Right cardiac atrium (tissue), 5 donors: ENCODE data around the gene ZCCHC13. TPM values are rescaled to one million over a fixed set of nuclear protein-coding genes. Genes with fewer than 3 reads are reported as not detected.
"Not testable (repeated sequence)": the region's sequence is repeated elsewhere in the genome, so short reads cannot be mapped to it uniquely, and the experiment has no call there.

Experiments used
- ATAC-seq, 2 donors: fragments of 200-7000 bp; cut with Tn5 transposase; one replicate each; pipeline versions ENCODE4 v1.8.0 to v1.9.1; 2020; ENCODE audit warnings: moderate library complexity in 2 of 2, mild to moderate bottlenecking in 1 of 2
- DNase-seq, 3 donors: peaks; one replicate each; pipeline ENCODE4 v3.0.0-alpha.2; 2020
- H3K27ac ChIP-seq: one replicate; pipeline ENCODE4 v1.5.1; 2013; ENCODE audit warnings: mild to moderate bottlenecking, low read length, control low read depth, moderate library complexity
- H3K27me3 ChIP-seq: one replicate; pipeline ENCODE4 v1.6.1; 2013; ENCODE audit not compliant: control insufficient read depth, insufficient read depth
- H3K4me1 ChIP-seq: one replicate; pipeline ENCODE4 v1.6.1; 2013; ENCODE audit warnings: low read length; ENCODE audit not compliant: control insufficient read depth, insufficient read depth
- H3K4me3 ChIP-seq: one replicate; pipeline ENCODE4 v1.5.1; 2013; ENCODE audit warnings: low read length, control low read depth
- H3K9me3 ChIP-seq: one replicate; pipeline ENCODE4 v1.6.1; 2013; ENCODE audit warnings: low read length; ENCODE audit not compliant: control insufficient read depth
- WGBS: extraction: QIAGEN DNeasy Blood & Tissue Kit; methylation state at CpG from one replicate; pipeline ENCODE4 v1.1.7; 2013; 5-methylcytosine and 5-hydroxymethylcytosine counted together
- intact Hi-C, 4 donors: fragments of 100-400 bp; cut with DNase I; formaldehyde crosslinking; loops; one replicate each; pipeline versions ENCODE4 v1.11.0 to v1.14.0; 2022 to 2023
- polyA plus RNA-seq: library from polyadenylated mRNA; stranded (reverse); fragments of 200-250 nt; gene quantifications from one replicate; pipeline ENCODE4 v1.2.3, GENCODE V29; 2013
- total RNA-seq, 4 donors: library from RNA; stranded (reverse); fragmentation: NEBNext Ultra II Directional; extraction: Animal tissue kit (Norgen Biotek cat#: 25700); gene quantifications; one replicate each; pipeline ENCODE4 v1.2.1, GENCODE V29; 2021
- donor health status: healthy with polysubstance abuse.
- donor health status: DM: no; HTN: yes; CAD: no.
- donor health status: DM: no; HTN: no; CAD: no.
- donor health status: DM: no; HTN: yes; CAD: no; lungs with severe emphysema.
- donor health status: DM: yes; HTN: yes; CAD: no.

Gene ZCCHC13
- total and polyA plus RNA-seq, 5 donors: not detected

- intact Hi-C loops: no loop called here
- Histone ChIP-seq H3K27me3 (no peaks in the 10 kb centered on the region), H3K9me3 (no peaks in the 10 kb centered on the region), H3K4me3 (no peak overlapping the region), H3K4me1 (no peaks in the 10 kb centered on the region), H3K27ac (no peak overlapping the region)
- ATAC-seq: no peak
- DNase-seq: no peak
- WGBS: 76% methylated on average over 5 of the region's 5 CpGs
These were observed 20.2 kb downstream of the ZCCHC13 start for GRCh38 chrX:74324131-74324530.

- intact Hi-C loops: no loop called here
- H3K27ac ChIP-seq: no peak overlapping the region
- WGBS: 23% methylated on average over 9 of the region's 9 CpGs
- ATAC-seq: no peak
- no peaks in the 10 kb centered on the region for H3K4me1 ChIP-seq
- no peaks in the 10 kb centered on the region for H3K9me3 ChIP-seq
- no peak overlapping the region for H3K4me3 ChIP-seq
- no peak for DNase-seq
- H3K27me3 ChIP-seq: no peaks in the 10 kb centered on the region
These were observed 21.4 kb downstream of the ZCCHC13 start for GRCh38 chrX:74325130-74326059.

- Histone ChIP-seq H3K4me1 (no peaks in the 10 kb centered on the region), H3K4me3 (no peak overlapping the region), H3K27me3 (no peaks in the 10 kb centered on the region), H3K27ac (no peak overlapping the region), H3K9me3 (no peaks in the 10 kb centered on the region)
- intact Hi-C loops: no loop called here
- no peak for ATAC-seq
- no peak for DNase-seq
These were observed 34.9 kb downstream of the ZCCHC13 start for GRCh38 chrX:74338852-74339251.

- no peak overlapping the region for H3K27ac ChIP-seq
These were observed 36.1 kb downstream of the ZCCHC13 start for GRCh38 chrX:74340051-74340450.

GRCh38 chrX:74342211-74342610, 38.2 kb downstream of the ZCCHC13 start:
- DNase-seq, H3K27me3 ChIP-seq, H3K4me3 ChIP-seq, ATAC-seq, H3K4me1 ChIP-seq, H3K27ac ChIP-seq, H3K9me3 ChIP-seq: not testable (repeated sequence)
- intact Hi-C loops: loop anchor here in 1 of 4 donors (5.0 kb wide), 1 partner anchor 485 kb away; no protein-coding TSS in a partner anchor
- 88% methylated on average over 5 of the region's 5 CpGs for WGBS

More at GRCh38 chrX:74340051-74340450, 36.1 kb downstream of the ZCCHC13 start:
- H3K4me3 ChIP-seq: no peak overlapping the region
- no peaks in the 10 kb centered on the region for H3K9me3 ChIP-seq
- H3K4me1 ChIP-seq: no peaks in the 10 kb centered on the region
- no peaks in the 10 kb centered on the region for H3K27me3 ChIP-seq
- intact Hi-C loops: loop anchor here in 1 of 4 donors (5.0 kb wide), 1 partner anchor 483 kb away; no protein-coding TSS in a partner anchor
- DNase-seq (no peak), ATAC-seq (no peak)

GRCh38 chrX:74343343-74344279, 39.6 kb downstream of the ZCCHC13 start:
- ATAC-seq (peak; percentile 85 to 98), DNase-seq (peak in 1 of 3 donors; percentile 41)
- Histone ChIP-seq H3K9me3 (no peaks in the 10 kb centered on the region), H3K4me1 (no peaks in the 10 kb centered on the region), H3K27ac (no peak overlapping the region), H3K4me3 (no peak overlapping the region), H3K27me3 (no peaks in the 10 kb centered on the region)
- intact Hi-C loops: loop anchor here in 1 of 4 donors (5.0 kb wide), 1 partner anchor 486 kb away; no protein-coding TSS in a partner anchor
- 44% methylated on average over 3 of the region's 3 CpGs for WGBS

GRCh38 chrX:74344280-74344622, 40.3 kb downstream of the ZCCHC13 start:
- intact Hi-C loops: loop anchor here in 1 of 4 donors (5.0 kb wide), 1 partner anchor 487 kb away; no protein-coding TSS in a partner anchor
- DNase-seq: no peak
- no peak for ATAC-seq
- Histone ChIP-seq H3K27me3 (no peaks in the 10 kb centered on the region), H3K4me1 (no peaks in the 10 kb centered on the region), H3K9me3 (no peaks in the 10 kb centered on the region), H3K4me3 (no peak overlapping the region), H3K27ac (no peak overlapping the region)
- WGBS: 70% methylated on average over 4 of the region's 4 CpGs

GRCh38 chrX:74346088-74346487, 42.1 kb downstream of the ZCCHC13 start:
- intact Hi-C loops: no loop called here
- H3K4me3 ChIP-seq: no peak overlapping the region
- DNase-seq: no peak
- no peak overlapping the region for H3K27ac ChIP-seq
- no peak for ATAC-seq
- no peaks in the 10 kb centered on the region for H3K4me1 ChIP-seq
- no peaks in the 10 kb centered on the region for H3K9me3 ChIP-seq
- no peaks in the 10 kb centered on the region for H3K27me3 ChIP-seq
- 24% methylated on average over 2 of the region's 2 CpGs for WGBS

- ATAC-seq: no peak
- intact Hi-C loops: no loop called here
- WGBS: 56% methylated on average over 3 of the region's 3 CpGs
These were observed 45.4 kb downstream of the ZCCHC13 start for GRCh38 chrX:74349387-74349786.

GRCh38 chrX:74351760-74352159, 47.8 kb downstream of the ZCCHC13 start:
- DNase-seq: no peak
- no peak overlapping the region for H3K27ac ChIP-seq
- ATAC-seq: no peak
- WGBS: 61% methylated on average over 4 of the region's 4 CpGs
- no peak overlapping the region for H3K4me3 ChIP-seq
- no peaks in the 10 kb centered on the region for H3K4me1 ChIP-seq
- H3K27me3 ChIP-seq: no peaks in the 10 kb centered on the region
- H3K9me3 ChIP-seq: no peaks in the 10 kb centered on the region
- intact Hi-C loops: no loop called here

More at GRCh38 chrX:74349387-74349786, 45.4 kb downstream of the ZCCHC13 start:
- H3K9me3 ChIP-seq: no peaks in the 10 kb centered on the region
- H3K4me3 ChIP-seq: no peak overlapping the region
- H3K27me3 ChIP-seq: no peaks in the 10 kb centered on the region
- H3K4me1 ChIP-seq: no peaks in the 10 kb centered on the region
- DNase-seq: no peak
- H3K27ac ChIP-seq: no peak overlapping the region

GRCh38 chrX:74353984-74354383, 50.0 kb downstream of the ZCCHC13 start:
- no peak for ATAC-seq
- no peaks in the 10 kb centered on the region for H3K9me3 ChIP-seq
- H3K4me1 ChIP-seq: no peaks in the 10 kb centered on the region
- intact Hi-C loops: no loop called here
- no peak overlapping the region for H3K27ac ChIP-seq
- peak in 1 of 3 donors; percentile 31 for DNase-seq
- WGBS: 82% methylated on average over 1 of the region's 1 CpG
- H3K4me3 ChIP-seq: no peak overlapping the region
- no peaks in the 10 kb centered on the region for H3K27me3 ChIP-seq
